Measurements from ENCODE around the gene FOXA2.

FOXA2 gene

DNA sequence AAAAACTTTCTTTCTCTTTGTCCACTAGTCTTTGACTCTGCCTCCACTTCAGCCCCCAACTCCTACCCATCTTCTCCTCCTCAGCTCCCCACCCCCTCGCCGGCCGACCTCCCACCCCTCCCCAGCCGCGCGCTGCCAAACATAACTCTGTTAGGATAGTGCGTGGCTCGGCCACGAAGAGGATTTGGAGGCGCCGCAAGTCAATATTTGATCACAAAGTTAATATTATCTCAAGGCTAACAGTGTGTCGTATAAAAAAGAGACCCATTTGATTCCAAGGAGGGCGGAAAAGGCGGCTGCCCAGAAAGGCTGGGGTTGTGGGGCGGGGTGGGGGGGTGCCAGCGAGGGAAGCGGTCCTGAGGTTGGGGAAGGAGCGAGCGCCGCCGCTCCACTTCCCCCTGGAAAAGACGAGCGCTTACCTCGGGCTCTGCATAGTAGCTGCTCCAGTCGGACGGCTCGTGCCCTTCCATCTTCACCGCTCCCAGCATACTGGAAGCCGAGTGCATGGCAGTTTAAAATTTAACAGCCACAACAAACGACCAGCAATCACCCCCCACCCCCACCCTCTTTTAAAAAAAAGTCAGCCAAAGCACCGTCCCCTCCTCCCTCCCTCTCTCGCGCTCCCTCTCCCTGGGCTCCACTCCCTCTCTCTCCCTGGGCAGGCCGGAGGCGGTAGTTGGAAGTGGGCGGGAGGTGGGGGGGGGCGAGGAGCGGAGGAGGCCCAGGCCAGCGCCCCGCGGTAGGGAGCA, 425 bp downstream of the FOXA2 start:
- DNase-seq, result peak; percentile 72

DNA sequence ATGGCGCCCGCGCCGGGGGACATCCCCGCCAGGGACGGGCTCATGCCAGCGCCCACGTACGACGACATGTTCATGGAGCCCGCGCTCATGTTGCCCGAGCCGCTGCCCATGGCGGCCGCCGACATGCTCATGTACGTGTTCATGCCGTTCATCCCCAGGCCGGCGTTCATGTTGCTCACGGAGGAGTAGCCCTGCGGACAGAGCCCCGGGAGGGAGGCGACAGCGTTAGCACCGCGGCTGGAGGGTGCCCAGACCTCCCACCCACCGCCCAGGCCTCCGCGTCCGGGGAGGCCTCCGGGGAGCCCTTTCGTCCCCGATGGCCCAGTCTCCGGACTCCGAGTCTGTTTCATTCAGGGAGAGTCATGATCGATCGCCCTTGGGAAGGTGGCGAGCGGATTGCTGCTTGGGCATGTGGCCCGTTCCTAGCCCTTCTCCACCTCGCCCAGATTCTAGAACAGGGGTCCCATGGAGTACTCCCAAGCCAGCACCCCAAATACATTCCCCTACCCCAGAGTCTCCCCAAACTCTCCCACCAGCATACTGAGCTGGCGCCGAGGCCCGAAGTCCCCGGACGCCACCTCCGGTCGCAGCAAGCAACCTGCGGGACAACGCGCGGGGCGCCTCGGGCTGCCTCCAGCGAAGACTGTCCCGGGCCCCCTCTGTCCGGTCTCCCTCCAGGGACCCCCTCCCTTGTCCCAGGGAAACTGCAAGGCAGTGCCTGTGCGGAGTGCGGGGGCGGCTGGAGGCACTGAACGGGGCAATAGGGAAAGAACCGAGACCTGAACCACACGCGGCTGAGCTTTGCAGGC, 1.2 kb downstream of the FOXA2 start:
- no peak for DNase-seq

DNA sequence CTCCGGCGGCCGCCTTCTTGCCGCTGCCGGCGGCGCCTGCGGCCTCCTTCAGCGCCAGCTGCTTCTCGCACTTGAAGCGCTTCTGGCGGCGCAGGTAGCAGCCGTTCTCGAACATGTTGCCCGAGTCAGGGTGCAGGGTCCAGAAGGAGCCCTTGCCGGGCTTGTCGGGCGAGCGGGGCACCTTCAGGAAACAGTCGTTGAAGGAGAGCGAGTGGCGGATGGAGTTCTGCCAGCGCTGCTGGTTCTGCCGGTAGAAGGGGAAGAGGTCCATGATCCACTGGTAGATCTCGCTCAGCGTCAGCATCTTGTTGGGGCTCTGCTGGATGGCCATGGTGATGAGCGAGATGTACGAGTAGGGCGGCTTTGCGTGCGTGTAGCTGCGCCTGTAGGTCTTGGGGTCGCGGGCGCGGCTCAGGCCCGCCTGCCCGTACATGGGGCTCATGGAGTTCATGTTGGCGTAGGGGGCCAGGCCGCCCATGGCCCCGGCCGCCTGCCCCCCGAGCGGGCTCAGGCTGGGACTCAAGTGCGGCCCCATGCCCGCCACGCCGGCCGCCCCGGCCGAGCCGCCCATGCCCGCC, 1.9 kb downstream of the FOXA2 start:
- DNase-seq, result no peak

DNA sequence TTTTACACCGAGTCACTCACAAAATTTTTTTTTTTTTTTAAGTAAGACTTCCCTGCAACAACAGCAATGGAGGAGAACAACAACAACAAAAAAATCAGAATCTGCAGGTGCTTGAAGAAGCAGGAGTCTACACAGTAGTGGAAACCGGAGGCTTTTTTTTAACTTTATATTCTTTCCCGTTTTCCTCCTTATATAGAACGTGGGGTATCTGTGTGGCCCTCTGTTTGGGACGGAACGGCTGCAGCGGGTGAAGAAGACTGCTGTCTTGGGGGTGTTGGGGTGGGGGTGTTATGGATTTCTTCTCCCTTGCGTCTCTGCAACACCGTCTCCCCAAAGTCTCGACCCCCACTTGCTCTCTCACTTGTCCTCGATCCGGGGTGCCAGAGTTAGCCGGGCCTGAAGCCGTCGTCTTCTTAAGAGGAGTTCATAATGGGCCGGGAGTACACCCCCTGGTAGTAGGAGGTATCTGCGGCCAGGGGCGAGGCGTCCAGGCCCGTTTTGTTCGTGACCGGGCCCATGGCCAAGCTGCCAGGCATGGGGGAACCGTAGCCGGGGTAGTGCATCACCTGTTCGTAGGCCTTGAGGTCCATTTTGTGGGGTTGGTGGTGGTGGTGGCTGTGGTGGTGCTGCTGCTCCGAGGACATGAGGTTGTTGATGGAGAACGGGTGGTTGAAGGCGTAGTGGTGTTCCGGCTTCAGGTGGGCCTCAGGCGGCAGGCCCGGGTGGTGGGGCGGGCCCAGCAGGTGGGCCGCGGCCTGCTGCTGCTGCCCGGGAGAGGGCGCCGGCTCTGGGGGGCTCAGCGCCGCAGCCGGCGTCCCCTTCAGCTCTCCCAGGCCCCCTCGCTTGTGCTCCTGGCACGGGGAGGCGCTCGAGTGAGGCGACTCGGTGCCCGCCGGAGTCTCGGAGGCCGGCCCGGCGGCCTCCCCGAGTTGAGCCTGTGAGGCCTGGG, 2.7 kb downstream of the FOXA2 start:
- DNase-seq, result no peak

DNA sequence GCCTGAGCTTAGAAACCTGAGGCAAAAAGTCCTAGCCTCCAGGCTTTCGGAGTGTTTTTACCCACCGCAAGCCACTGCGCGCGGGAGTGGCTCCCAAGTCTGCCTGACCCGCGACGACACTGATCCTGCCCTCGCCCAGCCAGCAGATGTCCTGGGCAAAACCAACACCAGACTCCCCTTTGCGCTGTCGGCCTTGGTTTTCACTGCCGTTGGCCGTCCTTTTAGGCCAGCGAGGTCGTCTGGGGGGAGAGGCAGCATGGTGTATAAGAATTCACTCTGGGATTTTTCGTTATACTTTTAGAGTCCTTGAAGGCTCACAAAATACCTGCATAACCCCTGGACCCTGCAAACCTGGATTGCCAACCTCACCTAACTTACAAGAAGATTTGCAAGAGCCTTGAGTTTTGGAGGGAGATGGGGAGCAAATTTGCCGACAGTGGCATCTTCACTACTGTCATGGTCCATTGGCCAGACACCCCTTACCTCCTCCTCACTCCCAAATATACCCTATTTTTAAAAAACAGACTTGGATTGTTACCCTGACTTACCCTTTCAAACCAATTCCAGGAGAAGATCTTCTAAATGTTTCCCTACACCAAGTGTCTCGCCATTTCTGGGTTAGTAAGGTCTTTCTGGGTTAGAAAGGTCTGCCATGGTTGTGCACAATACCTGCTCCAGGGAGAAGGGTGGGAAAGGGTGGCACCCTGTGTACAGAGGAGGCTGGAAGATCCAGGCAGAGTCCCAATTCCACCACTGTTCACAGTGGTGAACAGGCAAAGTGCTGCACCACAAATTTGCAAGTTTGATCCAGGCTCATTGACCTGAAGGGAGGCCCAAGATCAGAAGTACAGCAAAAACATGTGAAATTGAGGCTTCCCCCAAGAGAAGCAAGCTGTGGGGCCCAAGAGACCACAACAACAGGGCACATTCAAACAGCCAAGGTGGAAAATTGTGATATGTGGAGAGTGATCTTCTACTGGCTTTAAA, 4.4 kb downstream of the FOXA2 start:
- DNase-seq, result no peak

DNA sequence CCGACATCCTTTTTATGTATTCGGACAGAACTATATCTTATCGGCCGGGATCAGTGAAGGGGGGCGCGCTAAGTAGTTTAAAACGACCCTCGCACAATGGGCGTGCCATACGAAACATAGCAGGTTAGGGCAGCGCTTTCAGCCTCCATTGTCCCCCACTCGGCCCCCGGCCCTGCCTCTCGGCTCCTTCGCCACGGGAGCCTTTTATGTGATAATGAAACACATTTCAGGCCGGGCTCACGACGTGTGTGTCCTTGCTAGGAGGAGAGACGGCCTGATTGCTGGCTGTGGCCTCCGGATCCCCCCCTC, 5.3 kb downstream of the FOXA2 start:
- no peak for DNase-seq

DNA sequence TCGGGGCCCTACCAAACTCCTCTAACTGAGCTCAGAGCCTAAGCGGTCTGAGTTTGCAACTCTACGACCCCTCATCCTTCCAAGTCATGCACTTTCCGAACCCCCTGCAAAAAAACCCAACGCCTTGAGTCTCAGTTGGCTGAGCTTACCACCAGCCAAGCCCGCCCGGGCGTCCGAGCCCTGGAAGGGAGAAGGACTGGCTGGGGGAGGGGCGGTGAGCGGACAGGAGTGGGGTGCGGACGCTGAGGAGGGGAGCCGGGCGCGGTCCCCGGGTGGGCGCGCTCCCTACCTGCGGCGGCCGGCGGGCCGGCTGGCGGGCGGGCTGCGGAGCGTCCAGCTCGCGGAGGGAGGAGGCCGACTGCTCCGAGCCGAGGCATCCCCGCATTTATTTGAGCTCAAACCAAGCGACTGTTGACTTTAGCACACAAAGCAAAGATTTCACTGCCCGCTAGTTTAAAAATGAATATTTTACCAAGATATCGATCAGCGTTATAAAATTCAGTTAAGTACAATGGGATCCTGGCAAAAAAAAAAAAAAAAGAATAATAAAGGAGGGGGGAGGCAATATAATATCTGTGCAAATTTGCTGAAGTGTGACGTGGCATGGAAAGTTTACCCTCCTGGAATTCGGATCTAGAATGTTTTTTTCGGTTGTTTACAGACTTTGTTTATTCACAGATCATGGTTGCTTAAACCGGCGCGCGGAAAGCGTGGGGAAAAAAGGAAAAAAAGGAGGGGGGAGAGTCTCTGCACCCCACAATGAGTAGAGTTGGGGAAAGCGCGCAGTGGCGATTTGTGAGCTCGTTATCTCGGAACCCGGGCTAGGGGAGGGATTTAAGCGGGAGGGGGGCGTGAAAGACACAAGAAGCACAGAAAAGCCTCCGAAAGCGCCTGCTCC, 5.9 kb downstream of the FOXA2 start:
- DNase-seq, result no peak

DNA sequence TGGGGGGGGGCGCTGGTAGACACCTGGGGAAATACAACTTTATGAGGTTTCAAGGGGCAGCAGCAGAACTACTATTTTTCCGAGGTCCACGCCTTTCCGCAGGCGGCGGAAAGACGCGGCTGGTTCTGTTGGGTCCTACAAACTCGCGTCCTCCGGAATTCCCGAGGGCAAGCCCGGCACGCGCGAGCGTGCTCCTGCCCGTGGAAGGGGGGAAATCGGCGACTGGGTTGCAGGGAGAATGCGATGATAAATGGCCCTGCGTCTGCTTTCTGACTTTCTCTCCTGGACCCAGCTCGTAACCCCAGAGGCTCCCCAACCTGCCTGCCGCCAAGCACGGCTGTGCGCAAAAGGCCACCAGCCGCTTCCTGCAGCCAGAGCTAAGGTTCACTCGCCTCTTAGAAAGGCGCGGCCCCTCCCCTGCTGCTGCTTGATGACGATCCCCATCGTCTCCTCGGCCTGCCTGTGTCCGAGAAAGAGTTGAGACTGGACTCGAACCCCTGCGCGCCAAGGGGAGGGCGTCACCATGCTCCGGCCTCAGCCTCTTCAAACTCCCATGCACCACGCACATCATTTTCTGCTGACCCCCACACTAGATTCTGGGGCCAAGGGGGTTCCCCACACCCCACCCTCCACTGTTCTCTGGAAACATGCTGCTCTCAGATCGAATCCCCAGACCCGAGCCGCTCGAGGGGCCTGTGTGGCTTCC, 6.7 kb downstream of the FOXA2 start:
- DNase-seq, result no peak

DNA sequence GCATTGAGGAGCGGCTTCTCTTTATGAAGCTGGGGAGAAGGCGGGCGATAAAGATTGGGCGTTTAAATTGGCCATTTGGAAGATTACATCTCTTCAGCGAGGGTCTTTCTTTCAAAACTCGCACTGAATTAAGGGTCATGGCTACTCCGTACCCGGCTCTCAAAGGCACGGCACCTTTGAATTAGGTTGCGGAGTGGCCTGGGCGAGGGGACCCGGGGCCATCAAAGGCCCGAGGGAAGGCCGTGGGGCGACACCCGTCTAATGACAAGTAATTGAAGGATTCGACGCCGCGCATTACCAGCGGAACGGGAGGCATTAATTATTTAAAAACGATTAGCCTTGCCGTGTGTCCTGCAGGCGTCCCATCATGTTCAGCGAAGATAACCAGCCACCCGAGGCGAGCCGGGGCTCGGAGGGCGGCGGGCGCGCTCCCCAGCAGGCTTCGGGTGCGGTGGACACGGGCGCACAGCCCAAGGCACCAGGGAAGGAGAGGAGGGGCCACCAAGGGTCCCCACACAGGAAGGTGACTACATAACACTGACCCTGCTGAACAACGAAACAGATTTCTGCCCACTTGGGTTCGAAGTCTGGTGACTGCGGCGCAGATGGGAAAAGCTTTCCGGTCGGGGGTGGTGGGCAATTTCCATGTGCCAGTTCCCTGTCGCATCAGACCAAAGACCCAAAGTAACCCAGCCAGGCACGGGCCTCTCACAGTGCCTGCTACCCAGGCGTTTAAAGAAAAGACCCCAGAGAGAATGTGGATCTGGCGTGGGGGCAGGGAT, 7.4 kb downstream of the FOXA2 start:
- no peak for DNase-seq

DNA sequence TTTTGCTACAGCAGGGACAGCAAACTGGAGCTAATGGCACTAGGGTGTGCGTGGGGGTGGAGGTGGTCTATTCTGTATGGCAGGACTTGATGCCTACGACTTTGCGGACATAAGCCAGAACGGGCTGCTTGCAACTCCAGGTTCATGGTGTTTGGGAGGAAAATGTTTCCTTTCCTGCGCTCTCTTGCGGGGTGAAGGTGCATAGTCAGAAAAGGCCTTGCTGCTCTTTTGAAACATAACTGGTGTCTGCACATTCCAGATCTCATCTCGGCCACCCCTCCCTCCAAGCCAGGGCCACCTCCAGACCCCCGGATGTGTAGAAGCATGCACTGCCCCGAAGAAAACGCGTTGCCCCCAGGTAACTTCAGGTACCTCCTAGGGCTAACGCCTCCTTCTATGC, 8.1 kb downstream of the FOXA2 start:
- no peak for DNase-seq

DNA sequence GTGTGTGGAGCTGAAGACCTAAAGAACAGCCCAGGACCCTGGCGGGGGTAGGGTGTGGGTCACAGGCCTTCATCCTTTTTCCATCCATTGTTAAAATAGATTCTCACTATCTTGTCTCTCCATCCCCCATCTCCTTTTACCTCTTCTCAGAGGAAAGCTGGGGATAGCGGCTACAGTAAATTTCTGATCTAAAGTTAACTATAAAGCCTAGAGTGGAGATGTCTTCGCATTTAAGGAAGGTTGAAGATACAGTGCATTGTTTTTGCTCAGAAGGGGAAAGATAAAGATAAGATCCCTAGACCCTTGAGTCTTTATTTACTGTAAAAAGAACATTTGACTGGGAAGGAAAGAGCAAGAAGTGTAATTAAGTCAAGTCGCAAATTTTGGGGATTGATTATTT, 8.6 kb downstream of the FOXA2 start:
- DNase-seq, result no peak

DNA sequence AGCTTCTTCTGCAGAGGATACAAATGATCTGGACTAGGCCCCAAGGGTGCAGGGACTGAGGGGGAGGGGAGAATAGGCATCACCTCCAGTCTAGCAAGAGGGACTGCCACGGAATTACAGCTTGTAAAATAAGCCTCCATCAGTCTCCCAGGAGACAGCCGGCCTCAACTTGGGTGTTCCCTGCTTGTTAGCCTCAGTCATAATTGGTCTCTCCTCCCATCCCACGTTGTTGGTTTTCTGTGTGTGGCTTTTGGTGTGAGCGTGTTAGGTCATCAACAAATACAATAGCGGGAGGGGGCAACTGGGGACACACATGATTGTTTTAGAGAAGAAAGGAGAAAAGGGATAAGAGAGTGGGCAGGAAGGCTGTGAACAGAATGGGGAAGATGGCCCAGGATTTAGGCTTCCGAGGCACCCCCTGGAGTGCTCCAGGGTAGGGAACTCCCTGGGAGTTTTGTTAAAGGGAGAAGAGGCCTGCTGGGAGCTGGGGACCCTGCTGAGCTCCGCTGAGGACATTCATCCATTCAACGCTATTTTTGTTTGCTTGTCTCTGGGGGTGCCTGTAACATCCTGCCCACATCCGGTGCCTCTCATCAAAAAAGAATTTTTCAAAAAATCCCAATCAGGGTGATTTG, 9.2 kb downstream of the FOXA2 start:
- no peak for DNase-seq

DNA sequence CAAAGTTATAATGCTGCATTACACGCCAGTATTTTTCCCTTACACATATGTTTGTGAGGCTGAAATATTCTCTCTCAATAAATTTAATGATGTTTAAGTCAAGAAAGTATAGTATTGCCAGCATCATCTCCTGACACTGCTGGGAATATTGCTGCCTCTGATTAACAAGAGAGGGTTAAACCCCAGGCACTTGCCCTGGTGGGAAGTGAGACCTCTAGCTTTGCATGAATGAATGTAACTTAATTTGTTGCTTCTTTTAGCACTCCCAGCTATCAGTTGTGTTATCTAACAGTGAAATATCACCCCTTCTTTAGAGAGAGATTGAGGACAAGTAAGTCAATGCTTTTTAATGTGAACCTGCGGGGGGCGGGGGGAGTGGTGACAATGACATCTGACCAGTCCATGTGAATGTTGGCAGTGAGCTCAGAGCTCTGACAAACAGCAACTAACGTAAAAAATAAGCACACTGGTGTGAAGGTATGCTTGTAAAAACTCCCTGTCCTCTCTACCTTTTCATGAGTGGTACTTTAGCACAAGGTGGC, 9.8 kb downstream of the FOXA2 start:
- DNase-seq, result no peak

DNA sequence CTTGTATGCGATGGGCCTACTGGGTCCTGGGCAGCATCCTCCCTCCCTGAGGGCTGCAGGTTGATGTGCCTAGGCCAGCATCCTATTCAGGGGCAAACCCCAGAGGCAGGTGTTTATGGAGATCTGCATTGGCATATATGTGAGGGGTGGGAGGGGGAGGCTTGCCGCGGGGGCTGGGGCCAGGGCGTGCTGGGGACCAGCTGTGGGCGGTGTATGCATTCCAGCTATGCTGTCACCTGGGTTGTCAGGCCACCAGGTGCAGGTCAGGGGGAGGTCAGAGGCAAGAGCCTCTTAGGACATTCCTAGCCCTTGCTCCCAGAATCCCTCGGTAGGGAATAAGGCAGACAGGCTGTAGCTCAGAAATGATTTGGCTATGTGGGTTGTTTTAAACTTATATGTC, 11.9 kb downstream of the FOXA2 start:
- DNase-seq, result no peak

DNA sequence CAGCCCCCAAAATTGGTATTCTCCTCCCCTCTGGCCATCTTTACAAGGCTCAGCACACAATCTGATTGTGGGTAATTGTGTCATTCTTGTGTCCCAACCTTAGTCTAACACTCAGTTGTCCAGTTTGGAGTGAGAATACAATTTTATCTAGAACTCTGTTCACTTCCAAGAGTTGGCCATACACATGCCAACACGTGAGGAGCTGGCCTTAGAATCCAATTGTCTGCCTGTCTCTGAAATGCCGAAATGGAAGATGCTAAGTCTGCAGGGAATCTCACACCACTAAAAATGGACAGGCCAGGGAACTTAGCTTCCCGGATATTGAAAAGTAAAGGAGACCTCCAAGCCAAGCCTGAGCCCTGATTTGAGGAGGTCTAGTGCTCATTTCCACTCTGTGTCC, 12.3 kb downstream of the FOXA2 start:
- DNase-seq, result no peak

DNA sequence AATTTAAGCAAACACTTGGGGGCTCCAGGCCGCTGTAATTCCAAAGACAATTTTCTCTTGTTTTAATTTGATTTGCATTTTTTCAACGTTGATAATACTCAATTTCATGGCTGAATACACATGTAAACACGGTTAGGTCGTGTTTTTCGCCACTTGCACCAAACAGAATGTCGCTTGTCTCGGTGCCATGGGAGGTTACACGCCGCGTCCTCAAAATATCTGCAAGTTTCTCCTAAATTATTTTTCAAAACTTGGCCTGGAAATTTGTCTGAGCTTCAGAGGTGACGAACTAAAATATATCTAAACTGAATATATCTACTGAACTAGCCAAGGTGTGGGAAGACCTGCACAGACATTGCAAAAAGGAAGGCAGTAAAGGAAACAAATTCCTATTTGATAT, 15.0 kb downstream of the FOXA2 start:
- DNase-seq, result no peak

DNA sequence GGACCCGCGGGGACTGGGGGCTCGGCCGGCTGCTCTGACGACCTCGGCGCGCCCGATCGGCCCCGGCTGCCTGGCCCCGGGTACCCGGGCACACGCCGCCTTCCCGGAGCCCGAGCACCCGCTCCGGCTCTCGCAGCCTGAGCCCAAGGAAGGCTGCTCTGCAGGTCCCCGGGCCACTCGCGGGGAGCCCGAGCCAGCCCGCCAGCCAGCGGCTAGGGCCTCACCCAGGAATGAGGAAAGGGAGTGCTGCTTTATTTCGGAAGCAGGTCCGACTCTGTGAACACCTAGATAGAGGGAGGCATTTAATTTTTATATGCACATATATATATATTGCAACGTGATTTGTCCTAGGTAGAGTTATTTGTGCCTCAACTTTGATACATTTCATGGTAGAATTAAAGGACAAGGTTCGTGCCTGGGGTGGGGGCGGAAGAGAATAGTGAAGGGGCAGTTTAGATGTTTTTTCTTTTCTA, 15.5 kb downstream of the FOXA2 start:
- DNase-seq, result no peak
